ENCODE data around the gene RPUSD4.

- TF ChIP-seq E2F6 (IDR thresholded peaks at IDR 0.05; ENCODE audit: borderline replicate concordance, low read depth), result no peak
- TF ChIP-seq CTCF (IDR thresholded peaks at IDR 0.05), result no peak
These were observed 3.6 kb downstream of the RPUSD4 start for GRCh38 chr11:126207896-126208295.

Data from A549 (cell line).